GM21619 (cell line): Measurements from ENCODE around the gene APLP1.
"Not testable (repeated sequence)": the region's sequence is repeated elsewhere in the genome, so short reads cannot be mapped to it uniquely, and the experiment has no call there.

Source experiments
- ATAC-seq: cut with Tn5 transposase; IDR thresholded peaks from one replicate; pipeline ENCODE4 v1.9.1; 2021; ENCODE audit not compliant: unreplicated experiment

Gene APLP1

DNA sequence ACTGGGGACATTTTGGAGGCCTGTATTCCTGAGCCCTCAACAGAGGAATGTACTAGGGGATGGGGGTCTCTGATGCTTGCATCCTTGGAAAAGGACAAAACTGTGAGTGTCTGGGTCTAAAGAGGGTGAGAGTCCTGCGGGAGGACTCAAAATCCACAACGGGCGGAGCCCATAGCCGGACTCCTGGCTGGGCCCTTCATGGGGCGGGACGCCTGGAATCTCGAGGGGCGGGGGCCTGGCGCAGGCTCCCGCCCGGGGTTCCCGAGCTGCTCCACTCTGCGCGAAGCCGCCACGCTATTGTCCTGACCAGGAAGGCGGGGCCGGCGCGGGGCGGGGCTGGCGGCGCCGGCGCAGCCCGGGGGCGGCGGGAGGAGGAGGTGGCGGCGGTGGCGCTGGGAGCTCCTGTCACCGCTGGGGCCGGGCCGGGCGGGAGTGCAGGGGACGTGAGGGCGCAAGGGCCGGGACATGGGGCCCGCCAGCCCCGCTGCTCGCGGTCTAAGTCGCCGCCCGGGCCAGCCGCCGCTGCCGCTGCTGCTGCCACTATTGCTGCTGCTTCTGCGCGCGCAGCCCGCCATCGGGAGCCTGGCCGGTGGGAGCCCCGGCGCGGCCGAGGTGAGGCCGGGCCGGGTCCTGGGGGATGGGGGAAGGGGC lies at the start of gene APLP1:
Gene APLP1, plus strand, starts transcription at position 403 of the 651 bp plus-strand sequence. Its CDS starts 63 bp downstream, at position 466.
- ATAC-seq, result no peak

- no peak for ATAC-seq
These were observed 45.8 kb upstream of the APLP1 start for GRCh38 chr19:35822579-35822978.

DNA sequence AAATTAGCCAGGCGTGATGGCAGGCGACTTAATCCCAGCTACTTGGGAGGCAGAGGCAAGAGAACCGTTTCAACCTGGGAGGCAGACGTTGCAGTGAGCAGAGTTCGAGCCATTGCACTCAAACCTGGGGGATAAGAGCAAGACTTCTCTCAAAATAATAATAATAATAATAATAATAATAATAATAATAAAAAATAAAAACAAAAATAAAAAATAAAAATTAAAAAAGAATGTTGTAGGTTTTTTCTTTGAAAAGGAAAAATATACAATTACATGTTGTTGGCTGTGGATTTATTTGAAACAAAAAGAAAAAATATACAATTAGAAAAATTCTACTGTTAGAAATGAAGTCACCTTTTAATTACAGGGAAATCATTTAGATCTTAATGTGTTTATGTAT lies 44.2 kb upstream of the APLP1 start:
- no peak for ATAC-seq

- no peak for ATAC-seq
These were observed 39.6 kb upstream of the APLP1 start for GRCh38 chr19:35828692-35829301.

GRCh38 chr19:35830986-35831385 lies 37.4 kb upstream of the APLP1 start:
- ATAC-seq, result no peak

- ATAC-seq, result no peak
These were observed 36.3 kb upstream of the APLP1 start for GRCh38 chr19:35832054-35832453.

DNA sequence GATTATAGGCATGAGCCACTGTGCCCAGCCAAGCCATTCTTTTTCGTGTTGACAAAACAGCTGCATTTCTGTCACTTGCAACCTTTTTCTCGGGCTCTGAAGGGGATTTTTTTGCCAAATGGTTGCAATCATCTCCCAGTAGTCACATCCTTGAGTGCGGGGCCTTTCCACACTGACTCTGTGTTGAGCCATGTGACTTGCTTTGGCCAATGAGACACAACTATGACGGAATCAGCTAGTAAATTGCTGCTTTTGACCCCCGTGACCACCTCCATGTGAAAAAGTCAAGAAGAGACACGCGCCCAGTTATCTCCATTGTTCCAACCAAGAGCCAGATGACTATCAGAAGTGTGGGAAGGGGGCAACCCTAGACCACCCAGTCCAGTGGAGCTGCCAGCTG lies 34.4 kb upstream of the APLP1 start:
- ATAC-seq, result no peak

DNA sequence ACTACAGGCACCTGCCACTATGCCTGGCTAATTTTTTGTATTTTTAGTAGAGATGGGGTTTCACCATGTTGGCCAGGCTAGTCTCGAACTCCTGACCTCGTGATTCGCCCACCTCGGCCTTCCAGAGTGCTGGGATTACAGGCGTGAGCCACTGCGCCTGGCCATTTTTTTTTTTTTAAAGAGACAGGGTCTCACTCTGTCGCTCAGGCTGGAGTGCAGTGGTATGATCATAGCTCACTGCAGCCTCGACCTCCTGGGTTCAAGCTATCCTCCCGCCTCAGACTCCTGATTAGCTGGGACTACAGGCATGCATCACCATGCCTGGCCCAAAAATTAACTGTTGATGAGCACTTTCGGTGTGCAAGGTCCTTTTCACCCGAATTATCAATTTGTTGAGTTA lies 32.3 kb upstream of the APLP1 start:
- not testable (repeated sequence) for ATAC-seq

DNA sequence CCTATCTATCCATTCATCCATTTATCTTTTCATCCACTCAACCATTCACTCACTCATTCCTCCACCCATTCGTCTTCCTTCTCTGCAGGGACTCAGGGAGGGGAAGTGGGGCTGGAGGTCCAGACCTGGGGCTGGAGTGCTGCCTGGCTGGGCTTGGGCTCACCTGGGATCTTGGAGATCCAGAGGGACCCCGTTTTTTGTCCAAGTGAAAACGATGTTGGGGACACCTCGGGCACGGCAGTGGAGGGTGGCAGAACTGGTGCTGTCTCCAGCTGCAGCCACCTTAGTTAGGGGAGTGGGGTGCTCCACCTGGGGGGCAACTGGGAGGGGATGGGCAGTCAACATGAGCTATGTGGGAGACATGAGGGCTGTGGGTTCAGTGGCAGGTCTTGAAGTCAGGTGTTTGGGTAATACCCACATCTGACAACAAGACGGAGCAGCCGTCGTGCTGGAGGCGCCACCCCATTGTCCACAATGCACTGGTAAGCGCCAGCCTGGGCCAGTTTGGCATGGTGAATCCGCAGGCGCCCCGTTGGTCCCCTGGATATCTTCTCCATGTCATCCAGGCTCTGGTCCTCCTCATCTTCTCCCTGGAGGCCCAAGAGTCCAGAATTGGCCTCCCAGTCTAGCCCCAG lies 26.3 kb upstream of the APLP1 start:
- no peak for ATAC-seq

DNA sequence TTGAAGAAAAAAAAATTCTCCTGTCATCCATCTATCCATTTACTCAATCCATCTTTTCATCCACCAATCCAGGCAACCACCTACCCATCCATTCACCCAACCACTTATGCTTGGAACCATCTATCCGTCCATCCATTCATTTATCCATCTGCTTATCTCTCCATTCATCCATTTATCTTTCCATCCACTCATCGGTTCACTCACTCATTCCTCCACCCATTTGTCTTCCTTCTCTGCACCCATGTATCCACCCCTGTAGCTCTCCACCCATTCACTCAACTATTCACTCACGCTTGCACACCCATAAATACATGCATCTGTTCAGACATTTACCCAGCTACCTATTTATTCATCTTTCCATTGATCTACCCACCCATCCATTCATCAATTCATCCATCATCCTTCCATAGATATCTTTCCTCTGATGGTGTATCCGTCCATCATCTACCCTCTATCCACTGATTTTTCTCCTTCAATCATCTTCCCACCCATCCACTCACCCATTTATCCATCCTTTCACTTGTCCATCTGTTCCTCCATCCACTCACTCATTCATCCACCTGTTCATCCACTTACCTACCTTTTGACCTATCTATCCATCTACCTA lies 25.6 kb upstream of the APLP1 start:
- ATAC-seq, result no peak

DNA sequence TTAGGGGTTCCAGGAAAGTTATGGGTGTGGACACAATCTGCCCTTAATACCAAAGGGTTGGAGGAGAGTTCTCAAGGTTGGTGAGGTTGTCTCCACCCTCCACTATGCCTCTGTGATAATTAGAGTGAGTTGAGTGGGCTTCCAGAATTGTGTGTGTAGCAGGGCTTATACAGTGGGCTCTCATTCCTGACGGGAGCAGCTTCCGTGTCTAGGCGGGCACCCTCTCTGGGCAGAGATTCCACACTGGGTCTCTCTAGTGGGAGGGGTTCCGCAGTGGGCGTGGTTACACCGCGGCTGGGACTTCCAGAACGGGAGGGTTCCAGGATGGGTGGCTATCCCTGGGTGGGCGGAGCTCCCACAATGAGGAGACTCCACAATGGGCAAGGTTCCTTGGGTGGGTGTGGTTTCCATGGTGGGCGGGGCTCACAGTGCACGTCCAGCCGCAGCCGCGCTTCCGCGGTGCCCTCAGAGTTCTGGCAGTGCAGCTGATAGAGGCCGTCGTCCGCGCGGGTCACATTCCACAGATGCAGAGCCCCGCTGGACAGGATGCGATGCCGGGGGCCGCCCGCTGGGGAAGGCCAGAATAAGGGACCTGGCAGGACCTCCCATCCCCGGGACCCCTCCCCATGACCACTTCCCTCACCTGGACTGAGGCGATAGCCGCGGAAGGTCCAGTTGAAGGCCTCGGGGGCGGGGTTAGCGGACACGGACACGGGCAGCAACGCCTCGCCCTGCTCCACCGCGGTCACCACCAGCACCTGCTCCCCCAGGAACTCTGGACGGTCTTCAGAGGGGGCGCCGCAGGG lies 24.5 kb upstream of the APLP1 start:
- no peak for ATAC-seq

DNA sequence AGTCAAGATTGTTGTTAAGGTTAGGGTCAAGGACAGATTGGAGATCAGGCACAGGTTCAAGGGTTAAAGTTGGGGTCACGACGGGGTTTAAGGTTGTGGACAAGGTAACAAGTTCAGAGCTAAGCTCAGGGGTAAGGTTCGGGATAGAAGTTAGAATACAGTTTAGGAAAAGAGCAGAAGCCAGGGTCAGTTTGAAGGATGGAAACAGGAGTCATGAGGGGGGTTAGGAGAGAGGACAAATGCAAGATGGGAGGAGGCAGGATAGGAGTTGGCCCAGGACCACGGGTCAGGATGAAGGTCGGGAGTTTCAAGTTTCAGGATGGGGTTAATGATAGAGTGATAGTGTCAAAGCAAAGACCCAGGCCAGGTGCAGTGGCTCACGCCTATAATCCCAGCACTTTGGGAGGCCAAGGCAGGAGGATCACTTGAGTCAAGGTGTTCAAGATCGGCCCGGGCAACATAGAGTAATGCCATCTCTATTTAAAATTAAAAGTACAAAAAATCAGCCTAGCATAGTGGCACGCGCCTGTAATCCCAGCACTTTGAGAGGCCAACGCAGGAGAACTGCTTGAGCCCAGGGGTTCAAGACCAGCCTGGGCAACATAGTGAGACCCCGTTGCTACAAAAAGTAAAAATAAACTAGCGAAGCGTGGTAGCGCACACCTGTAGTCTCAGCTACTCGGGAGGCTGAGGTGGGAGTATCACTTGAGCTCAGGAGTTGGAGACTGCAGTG lies 23.7 kb upstream of the APLP1 start:
- no peak for ATAC-seq

- ATAC-seq, result no peak
These were observed 22.9 kb upstream of the APLP1 start for GRCh38 chr19:35845215-35846037.

- no peak for ATAC-seq
These were observed 22.2 kb upstream of the APLP1 start for GRCh38 chr19:35846038-35846668.

- ATAC-seq, result no peak
These were observed 20.5 kb upstream of the APLP1 start for GRCh38 chr19:35847911-35848310.

DNA sequence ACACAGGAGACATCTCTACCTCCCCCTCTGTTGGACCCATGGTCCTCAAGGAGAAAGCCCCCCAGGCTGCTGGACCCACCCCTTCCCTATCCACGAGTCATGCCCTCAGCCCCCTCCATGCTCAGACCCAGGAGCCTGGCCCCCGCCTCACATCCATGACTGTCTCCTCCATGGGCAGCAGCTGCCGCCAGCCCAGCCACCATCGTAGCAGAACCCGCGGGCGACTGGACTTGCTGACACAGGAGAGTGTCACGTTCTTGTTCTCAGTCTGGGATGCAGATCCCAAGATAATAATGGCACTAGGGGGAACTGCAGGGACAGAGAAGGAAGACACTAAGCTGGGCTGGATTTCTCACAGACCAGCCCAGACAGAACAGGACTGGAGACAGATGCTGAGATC lies 19.9 kb upstream of the APLP1 start:
- ATAC-seq, result no peak

DNA sequence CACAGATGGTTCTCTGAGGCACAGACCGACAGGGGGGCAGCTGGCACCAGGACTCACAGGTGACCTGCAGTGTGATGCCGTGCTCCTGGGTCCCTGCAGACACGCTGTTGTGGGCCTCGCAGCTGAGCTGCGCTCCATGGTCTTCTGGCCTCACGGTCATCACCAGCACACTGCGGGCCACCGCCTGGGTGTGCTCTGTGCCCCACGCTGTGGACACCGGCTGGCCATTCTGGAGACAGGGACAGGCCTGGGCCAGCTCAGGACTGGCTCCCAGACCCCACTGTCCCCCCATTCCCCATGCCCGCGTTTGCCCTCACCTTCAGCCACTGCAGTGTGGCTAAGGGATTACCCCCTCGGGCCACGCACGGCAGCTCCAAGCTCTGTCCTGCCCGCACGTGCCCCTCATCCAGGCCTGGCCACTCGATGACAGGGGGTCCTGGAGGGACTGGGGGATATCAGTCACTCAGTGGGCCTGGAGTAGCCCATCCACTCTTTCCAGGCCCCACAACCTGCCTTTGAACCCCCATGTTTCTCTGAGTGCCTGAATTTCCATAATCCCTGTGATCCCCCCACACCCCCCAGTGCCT lies 19.4 kb upstream of the APLP1 start:
- ATAC-seq, result no peak

- ATAC-seq, result no peak
These were observed 17.0 kb upstream of the APLP1 start for GRCh38 chr19:35851213-35852028.
